Measurements from ENCODE around the gene IQCK.

The IQCK gene

GRCh38 chr16:19733551-19733950 lies 15.5 kb downstream of the IQCK start:
- DNase-seq (ENCODE audit: low read depth) = no peak
- H3K4me3 ChIP-seq (ENCODE audit: low read depth, low read length) = no peak overlapping the region
- TF ChIP-seq CTCF (IDR thresholded peaks at IDR 0.05; ENCODE audit: control insufficient read depth, extremely low read depth, insufficient read depth) = no peak

GRCh38 chr16:19735074-19735867 lies 17.2 kb downstream of the IQCK start:
- no peak for DNase-seq (ENCODE audit: low read depth)
- TF ChIP-seq CTCF (IDR thresholded peaks at IDR 0.05; ENCODE audit: control insufficient read depth, extremely low read depth, insufficient read depth) = no peak
- H3K4me3 ChIP-seq (ENCODE audit: low read depth, low read length) = no peak overlapping the region

- no peak for TF ChIP-seq CTCF (IDR thresholded peaks at IDR 0.05; ENCODE audit: control insufficient read depth, extremely low read depth, insufficient read depth)
- H3K4me3 ChIP-seq (ENCODE audit: low read depth, low read length) = no peak overlapping the region
- DNase-seq (ENCODE audit: low read depth) = no peak
These were observed 19.4 kb downstream of the IQCK start for GRCh38 chr16:19737306-19738038.

- TF ChIP-seq CTCF (IDR thresholded peaks at IDR 0.05; ENCODE audit: control insufficient read depth, extremely low read depth, insufficient read depth) = no peak
- no peak overlapping the region for H3K4me3 ChIP-seq (ENCODE audit: low read depth, low read length)
- DNase-seq (ENCODE audit: low read depth) = no peak
These were observed 23.3 kb downstream of the IQCK start for GRCh38 chr16:19741354-19741753.

- TF ChIP-seq CTCF (IDR thresholded peaks at IDR 0.05; ENCODE audit: control insufficient read depth, extremely low read depth, insufficient read depth) = no peak
- DNase-seq (ENCODE audit: low read depth) = no peak
- no peak overlapping the region for H3K4me3 ChIP-seq (ENCODE audit: low read depth, low read length)
These were observed 25.7 kb downstream of the IQCK start for GRCh38 chr16:19743816-19744159.

- DNase-seq (ENCODE audit: low read depth) = peak; percentile 76
- no peak for TF ChIP-seq CTCF (IDR thresholded peaks at IDR 0.05; ENCODE audit: control insufficient read depth, extremely low read depth, insufficient read depth)
- H3K4me3 ChIP-seq (ENCODE audit: low read depth, low read length) = no peak overlapping the region
These were observed 26.6 kb downstream of the IQCK start for GRCh38 chr16:19744670-19745069.

All from LNCaP clone FGC (cell line).